Cerebellar nuclear complex (tissue), 1 donor: ENCODE measurements around the gene ZNRF3.
"Not testable (repeated sequence)": the region's sequence is repeated elsewhere in the genome, so short reads cannot be mapped to it uniquely, and the experiment has no call there.

Experiments used
- DNase-seq, 2 experiments: peaks; one replicate each; lab custom pipeline; 2025; lab: John Stamatoyannopoulos, UW

The ZNRF3 gene

DNA sequence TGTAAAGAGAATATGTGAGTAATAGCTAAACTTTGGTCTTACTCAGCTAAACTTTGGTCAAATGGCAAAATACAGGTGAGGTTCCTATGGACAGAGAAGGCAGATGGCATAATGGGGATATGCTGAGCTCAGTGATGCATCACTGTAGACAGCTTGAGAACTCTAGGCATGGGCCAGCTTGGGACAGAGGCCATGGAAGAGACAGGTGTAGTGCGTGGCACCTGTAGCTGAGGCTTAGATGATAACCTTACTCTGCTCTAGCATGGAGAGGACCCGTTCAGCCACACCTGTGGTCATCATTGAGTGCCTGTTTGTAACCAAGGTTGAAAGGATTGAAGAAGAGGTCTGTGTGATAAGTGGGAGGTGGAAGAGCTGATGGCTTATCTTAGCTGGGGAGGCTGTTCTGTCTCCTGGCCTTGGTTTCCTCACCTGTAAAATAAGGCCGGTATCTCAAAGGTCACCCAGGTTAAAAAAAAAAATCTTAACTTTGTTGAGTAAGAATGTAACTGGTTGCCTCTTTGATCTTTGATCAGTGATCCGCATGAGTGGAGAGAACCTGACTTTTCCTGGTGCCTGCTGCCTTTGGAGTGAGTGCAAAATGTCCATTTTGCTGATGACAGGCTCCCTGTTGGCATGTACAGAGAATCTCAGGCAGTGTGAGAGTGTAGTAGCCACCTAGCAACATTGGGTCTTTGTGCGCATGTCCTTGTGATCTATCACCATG is 48.6 kb downstream of the ZNRF3 start:
- DNase-seq = no peak

DNA sequence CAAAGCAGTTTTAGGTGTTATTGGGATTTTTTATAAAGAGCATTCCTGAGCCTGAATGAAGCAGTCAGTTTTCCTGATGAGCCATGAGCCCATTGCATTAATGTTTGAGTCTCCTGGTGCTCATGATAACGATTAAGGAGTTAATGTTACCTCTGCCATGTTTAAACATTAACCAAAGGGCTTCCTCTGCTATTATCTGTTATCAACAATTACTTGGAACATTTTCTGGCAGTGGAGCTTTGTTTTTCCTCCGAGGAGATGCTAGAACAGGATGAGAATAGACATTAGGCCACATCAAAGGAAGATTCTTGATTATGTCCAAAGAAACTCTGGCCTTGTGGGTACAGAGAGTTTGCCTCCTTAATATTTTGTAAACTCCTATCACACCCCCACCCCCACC is 49.9 kb downstream of the ZNRF3 start:
- no peak for DNase-seq

DNA sequence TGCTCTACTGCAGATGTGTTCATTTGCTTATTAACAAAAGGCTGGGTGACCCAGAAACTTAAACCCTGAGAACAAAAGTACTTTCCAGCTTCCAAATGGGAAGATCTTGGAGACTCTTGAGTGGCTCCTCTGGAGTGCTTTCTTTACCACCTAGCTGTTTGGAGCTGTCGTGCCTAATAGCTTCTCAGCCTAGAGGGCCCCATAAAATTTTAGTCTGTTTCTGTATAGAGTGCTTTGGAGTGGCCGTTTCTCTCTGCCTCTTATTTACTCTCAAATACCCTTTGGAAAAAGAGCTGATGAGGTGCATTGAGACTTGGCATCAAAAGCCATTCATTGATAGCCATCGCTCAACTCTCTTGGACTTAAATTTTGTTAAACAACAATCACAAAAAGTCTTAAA is 50.7 kb downstream of the ZNRF3 start:
- DNase-seq = no peak

DNA sequence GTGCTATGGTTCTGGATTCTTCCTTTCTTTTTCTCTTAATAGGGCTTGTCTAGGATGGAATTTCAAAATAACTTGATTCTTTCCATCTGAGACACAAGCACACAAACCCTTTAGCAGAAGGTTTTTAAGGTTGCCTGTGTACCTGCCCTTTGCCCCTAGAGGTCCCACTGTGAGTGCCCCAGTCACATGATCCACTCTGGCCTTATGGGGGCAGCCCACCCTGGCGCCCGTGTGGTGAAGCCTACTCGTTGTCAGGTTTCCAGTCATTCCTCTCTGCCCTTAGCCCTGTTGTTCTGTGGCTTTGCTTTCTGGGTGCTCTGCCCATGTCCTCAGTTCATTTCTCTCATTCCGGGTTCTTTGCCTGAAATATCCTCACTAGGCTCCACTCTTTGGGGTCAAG is 51.8 kb downstream of the ZNRF3 start:
- DNase-seq = no peak

DNA sequence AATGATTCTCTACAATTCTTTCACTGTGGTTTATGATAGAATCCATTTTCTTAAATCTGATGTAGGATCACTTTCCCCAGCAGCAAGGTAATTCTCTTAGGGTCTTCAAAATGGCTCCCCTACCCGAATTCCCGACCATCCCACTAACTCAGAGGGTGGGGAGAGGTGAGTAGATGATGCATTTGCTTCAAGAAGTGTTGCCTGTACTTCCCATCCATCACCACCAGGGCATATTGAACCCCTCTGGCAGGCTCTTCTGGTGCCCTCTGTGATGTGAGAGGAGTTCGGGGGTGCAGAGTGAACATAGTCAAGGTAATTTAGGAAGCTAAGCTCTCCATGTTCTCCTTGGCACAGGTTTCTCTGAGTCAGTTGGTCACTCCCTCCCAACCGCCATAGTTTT is 52.3 kb downstream of the ZNRF3 start:
- no peak for DNase-seq

DNA sequence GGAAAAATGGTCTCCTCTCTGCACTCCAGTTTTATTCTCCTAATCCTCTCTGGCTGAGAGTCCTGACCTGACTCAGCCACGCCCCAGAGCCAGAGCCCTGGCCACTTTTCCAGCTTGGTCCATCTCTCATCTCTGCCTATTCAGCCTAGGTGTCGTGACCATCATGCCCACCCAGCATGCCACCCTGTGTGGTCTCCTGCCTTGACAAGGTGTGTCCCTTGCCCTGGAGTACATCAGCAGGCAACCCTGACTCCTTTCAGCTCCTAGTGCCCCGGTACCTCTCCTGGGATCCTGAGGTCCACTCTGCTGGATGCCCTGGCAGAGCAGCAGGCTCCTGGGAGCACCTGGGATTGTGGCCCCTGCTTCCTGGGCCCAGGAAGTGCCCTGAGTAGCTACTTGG is 52.8 kb downstream of the ZNRF3 start:
- DNase-seq = no peak

DNA sequence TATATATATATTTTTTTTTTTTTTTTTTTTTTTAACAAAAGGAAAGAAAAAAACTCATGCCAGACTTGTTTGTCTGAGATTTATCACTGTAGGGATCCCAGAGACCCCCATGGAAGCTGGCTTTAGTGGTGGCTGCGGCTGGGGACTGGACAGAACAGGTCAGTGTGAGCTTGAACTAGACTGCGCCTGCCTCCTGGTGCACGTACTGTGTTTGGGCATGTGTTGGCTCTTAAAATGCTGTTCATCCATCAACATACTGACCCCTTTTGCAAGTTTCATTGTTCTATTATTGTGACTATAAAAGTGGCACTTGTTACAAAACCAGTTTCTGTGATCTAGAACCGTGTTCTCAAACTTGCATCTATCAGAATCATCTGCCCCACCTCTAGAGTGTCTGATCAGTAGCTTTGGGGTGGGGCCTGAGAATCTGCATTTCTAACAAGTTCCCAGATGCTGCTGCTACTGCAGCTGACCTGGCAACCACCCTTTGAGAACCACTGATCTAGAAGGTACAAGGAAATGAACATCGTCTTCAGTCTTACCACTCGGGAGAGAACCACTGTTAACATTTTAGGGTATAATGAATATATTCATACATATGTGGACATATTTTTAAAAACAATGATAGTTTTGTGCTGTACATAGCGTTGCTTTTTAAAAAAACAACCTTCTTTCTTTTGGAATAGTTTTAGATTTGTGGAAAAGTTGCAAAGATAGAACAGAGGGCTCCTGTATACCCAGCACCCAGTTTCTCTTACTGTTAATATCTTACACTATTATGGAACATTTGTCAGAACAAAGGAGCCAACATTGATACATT is 54.0 kb downstream of the ZNRF3 start:
- no peak for DNase-seq

DNA sequence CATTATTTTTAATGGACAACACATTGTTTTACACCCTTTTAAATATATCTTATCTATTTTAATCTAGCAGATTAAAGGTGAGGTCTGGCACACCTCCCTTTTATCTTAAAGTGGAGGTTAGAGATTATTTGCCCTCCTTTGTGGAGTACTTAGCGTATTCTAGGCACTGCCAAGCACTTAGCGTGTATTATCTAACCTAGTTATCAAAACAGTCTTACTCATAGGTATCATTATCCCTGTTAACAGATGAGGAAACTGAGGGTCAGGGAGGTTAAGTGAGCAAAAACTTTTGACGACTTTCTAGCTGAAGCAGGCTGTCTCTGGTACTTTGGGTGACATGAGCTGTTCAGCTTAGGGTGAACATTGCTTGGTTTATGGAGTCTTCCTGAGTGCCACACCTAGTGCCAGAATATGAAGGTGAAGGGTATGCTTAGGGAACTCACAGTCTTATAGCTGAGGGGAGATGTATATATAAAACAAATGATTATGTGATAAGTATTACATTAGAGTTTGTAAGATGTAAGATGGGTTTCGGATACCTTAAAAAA is 55.0 kb downstream of the ZNRF3 start:
- no peak for DNase-seq

DNA sequence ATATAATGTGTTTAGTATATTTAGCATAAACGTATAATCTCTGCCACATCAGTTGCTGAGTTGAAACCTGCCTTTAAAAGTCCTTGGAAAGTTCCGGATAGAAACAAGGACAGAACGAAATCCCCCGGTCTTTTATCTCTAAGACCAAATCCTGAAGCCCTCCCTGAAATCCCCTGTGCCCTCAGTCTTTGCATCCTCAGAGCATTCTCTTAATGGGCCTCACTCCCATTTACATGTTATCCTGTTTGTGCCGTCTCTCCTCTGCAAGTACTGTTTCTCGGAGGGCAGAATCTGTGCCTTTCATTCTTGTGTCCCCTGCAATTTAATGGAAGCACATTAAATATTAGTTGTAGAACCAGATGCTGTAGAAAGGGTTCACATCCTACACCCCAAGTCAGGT is 56.0 kb downstream of the ZNRF3 start:
- no peak for DNase-seq

DNA sequence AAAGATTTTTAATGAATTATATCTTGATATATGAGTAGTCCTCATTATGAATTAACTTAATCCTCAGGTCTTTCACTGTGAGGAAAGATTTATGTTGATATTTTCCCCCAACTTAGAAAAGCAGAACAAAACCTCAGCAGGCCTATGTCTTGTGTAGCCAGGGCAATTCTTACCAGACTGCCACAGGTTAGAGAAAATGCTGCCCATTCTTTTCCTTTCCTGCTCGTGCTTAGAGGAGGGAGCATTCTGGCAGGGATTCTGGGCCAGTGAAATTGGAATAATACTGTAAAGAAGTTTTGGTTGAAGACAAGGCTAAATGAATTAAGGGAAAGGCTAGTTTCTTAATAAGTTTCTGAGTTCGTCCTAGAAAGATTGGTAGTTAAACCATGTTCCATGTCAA is 56.6 kb downstream of the ZNRF3 start:
- no peak for DNase-seq

DNA sequence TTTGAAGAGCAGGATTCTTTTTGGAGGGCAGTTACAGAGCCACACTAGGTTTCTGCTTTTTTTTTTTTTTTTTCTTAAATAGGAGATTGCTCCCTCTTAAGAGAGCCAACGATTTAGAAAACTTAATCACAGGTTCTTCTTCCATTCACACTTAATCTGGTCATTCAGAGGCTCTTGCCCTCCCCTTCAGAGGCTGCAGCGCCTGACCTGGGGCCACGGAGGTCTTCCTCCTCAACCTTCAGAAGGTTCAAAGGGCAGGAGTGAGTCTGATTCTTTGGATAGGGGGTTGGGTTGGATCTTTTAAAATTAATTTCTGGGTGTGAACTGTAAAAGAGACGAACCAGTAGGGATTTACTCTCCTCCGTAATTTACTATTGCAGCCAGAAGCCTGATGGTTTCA is 57.1 kb downstream of the ZNRF3 start:
- no peak for DNase-seq

DNA sequence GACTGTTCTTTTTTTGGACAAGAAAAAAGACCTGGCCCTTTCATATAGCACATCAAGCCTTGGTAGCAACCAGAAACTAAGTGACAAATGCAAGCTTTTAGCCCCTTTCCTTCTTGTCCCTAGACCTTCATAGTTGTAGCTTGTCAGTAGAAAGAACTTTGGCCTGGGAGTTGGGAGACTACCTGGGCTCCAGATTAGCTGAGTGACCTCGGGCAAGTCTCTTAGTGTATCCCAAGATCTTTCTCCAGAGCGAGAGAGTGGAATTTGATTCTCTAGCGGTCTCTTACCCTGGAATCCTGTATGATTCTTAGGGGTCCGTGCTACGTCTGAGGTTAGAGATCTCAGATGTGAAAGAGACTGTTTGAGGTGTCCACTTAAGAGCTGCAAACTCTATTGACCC is 59.0 kb downstream of the ZNRF3 start:
- DNase-seq = no peak

DNA sequence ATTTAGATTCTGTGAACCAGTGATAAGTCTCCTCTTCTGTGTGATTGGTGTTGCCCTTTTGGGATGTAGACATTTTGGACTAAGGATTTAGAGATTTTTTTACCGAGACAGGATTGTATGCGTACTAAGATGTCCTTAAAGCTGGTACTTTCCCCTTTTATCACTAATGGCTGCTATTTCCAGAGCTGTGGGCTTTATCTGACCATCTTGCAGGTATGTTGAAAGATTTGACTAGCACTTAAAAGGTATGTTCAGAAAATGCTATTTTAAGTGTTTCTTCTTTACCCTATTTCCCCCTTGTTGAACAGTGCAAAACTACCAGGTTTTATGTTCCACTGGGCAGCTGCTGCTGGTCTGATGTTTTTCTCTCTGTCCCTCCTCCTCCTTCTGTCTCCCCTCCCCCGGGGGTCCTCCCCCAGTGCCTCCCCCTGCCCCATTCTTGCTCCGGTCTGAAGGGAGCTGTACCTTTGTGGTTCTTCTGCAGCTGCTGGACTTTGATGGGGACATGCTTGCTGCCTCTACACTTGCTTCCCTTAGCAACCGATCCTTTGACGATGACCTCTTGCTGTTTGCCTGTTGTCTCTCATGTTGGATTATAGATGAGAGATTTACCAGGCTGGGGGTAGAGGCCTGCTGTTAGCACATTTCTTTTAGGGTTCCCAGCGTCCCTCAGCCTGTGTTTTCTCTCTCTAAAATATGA is 59.6 kb downstream of the ZNRF3 start:
- no peak for DNase-seq

DNA sequence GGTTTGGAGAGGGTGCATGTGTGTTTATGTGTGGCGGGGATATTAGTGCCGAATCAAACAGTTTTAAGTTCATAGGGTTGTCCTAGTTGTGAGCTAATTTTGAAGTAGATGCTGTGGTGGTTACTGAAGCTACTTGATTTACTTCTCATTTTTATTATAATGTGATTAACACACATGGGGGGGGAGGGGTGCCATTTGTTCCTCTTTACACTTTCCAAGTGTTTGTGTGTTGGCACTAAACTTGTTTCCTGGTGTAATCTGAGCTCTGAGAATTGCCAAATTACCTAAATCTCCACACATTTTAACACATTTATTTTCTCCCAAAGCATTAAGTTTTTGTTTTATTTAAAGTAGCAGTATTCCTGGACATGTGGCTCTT is 60.1 kb downstream of the ZNRF3 start:
- DNase-seq = no peak

DNA sequence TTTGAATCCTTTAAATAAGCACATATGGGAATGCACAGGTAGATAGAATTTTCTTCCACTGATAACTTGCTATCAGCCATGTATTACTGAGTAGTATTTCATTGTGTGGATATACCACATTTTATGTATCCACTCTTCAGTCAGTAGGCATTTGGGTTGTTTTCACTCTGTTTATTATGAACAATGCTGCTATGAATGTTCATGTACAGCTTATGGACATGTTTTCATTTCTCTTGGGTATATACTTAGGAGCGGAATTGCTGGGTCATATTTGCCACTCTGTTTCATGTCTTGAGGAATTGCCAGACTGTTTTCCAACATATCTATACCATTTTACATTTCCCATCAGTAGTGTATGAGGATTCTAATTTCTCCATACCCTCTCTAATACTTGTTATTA is 63.8 kb downstream of the ZNRF3 start:
- no peak for DNase-seq

DNA sequence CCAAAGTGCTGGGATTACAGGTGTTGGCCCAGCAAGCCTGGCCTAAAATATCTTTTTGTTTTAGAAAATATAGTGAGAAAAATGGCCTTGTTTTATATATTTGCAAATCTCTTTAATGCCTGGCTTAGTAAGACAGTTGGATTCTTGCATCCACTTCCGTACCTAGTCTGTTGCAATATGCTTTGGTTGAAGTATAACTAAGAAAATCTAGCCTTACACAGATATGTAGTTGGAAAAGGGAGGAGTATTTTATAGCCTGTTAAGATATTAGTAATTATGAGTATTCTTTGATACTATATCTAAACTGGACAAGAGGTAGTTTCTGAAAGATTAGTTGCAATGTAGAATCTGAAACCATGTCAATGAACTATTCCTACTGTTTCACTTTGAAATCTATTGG is 65.1 kb downstream of the ZNRF3 start:
- no peak for DNase-seq

DNA sequence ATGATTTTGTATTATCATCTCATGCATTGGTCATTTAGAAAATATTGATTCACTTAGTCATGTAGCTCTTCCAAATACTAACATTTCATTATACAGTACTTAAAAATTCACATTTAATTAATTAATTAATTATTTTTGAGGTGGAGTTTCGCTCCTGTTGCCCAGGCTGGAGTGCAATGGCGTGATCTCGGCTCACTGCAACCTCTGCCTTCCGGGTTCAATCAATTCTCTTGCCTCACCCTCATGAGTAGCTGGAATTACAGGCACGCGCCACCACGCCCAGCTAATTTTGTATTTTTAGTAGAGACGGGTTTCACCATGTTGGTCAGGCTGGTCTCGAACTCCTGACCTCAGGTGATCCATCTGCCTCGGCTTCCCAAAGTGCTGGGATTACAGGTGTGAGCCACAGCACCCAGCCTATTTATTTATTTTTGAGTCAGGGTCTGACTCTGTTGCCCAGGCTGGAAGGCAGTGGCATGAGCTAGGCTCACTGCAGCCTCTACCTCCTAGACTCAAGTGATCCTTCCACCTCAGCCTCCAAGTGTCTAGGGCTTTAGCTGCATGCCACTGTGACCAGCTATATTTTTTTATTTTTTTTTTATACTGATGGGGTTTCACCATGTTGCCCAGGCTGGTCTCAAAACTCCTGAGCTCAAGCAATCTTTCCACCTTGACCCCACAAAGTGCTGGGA is 65.6 kb downstream of the ZNRF3 start:
- DNase-seq = not testable (repeated sequence)

DNA sequence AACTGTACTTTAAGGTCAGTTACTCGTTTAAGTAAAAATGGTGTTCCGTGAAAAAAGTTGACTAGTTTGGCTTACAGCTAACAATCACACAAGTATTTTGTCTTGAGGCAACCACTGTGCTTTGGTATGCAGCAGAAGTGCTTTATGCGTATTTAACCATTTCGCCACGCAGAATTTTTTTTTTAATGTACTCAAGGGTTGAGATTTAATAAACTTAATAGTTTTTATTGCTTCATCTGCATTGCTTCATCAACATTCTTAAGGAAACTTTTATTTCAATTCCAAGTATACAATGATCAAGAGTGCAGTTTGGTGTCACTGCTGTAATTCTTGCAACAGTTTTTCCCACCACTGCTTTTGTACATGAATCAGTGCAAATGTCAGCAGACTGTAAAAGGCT is 66.4 kb downstream of the ZNRF3 start:
- no peak for DNase-seq

DNA sequence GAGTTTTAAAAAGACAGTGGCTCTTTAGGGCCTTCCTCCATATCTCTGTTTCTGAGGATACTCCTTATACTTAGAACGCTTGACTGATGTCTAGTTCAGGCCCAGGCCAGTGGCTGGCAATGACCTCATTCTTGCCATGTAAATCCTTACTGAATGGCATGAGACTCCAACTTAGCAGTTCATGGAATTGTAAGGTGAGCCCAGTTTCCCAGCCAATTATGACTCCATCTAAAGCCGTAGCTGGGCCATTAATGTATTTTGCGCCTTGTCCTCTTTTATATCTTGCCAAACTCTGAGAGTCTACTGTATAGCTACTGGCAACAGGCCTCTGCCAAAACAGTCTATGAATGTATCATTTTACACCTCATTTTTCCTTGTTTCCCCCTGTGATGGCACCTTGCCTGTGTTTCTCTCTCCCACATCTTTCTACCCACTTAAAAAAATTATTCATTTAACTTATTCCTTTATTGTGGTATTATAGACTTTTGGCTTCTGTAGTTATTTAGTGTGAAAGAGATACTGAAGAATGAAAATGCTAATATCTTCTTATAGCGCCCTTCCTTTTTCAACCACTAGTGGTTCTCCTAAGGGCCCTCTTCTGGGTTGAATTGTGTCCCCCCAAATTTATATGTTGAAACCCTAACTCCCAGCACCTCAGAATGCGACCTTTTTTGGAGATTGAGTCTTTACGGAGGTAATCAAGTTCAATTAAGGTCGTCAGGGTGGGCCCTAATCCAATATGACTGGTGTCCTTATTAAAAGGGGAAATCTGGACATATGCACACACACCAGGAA is 67.4 kb downstream of the ZNRF3 start:
- no peak for DNase-seq

DNA sequence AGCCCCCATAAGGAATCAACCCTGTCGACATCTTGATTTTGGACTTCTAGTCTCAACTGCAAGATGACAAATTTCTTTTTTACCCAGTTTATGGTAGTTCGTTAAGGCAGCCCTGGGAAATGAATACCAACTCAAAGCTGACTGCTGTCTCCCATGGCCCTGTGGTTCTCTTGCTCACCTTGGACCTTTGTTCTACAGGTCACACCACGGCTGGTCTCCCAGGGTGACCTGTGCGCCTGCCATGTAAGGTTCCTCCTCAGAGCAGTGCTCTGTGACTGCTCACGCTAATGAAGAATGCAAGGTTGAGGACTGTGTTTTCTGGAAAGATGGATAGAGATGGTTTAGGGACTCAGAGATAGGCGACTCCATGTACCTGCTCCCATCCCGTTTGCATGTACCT is 68.2 kb downstream of the ZNRF3 start:
- no peak for DNase-seq

DNA sequence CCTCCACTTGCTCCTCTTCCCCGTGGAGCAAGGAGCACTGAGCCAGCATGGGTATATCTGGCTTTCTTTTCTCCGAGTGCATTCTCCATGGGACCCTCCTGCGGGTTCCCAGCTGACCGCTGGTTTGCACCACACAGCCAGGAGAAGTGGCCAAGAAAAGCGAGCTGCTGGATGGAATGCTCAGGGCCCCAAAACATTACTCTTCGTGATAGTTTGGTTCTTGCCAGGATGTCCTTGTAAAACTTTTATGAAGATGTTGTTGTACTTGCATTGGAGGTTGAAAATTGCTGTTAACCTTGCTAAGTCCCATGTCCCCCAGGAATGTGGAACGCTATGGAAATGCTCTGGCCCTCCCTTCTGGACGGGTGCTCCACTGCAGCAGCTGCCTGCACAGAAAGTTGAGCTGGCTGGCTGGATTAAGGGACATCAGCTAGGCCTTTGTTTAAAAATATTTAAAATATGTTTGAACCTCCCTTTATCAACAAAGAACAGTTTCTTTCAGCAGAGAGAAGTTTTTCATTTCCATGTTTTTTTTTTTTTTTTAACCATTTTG is 68.7 kb downstream of the ZNRF3 start:
- no peak for DNase-seq
